Measurements from ENCODE around the gene B4GALNT4.
A peak's percentile ranks its signal among the peaks of the same experiment; 100 is the strongest.
"Not testable (repeated sequence)": the region's sequence is repeated elsewhere in the genome, so short reads cannot be mapped to it uniquely, and the experiment has no call there.

The B4GALNT4 gene

GRCh38 chr11:358129-358800 is 11.0 kb upstream of the B4GALNT4 start:
- DNase-seq (ENCODE audit: low spot score): no peak

GRCh38 chr11:359181-359714 is 10.1 kb upstream of the B4GALNT4 start:
- no peak for DNase-seq (ENCODE audit: low spot score)

GRCh38 chr11:360326-361280 is 8.7 kb upstream of the B4GALNT4 start:
- DNase-seq (ENCODE audit: low spot score): no peak

- DNase-seq (ENCODE audit: low spot score): no peak
Observed at GRCh38 chr11:362642-363442, 6.5 kb upstream of the B4GALNT4 start.

GRCh38 chr11:363443-363805 is 5.9 kb upstream of the B4GALNT4 start:
- not testable (repeated sequence) for DNase-seq (ENCODE audit: low spot score)

GRCh38 chr11:363948-364761 is 5.1 kb upstream of the B4GALNT4 start:
- DNase-seq (ENCODE audit: low spot score): peak; percentile 53

- DNase-seq (ENCODE audit: low spot score): no peak
Observed at GRCh38 chr11:364991-365725, 4.1 kb upstream of the B4GALNT4 start.

- no peak for DNase-seq (ENCODE audit: low spot score)
Observed at GRCh38 chr11:365831-366230, 3.5 kb upstream of the B4GALNT4 start.

- DNase-seq (ENCODE audit: low spot score): no peak
Observed at GRCh38 chr11:367956-368413, 1.3 kb upstream of the B4GALNT4 start.

- peak; percentile 40 for DNase-seq (ENCODE audit: low spot score)
Observed at GRCh38 chr11:368414-369335, 624 bp upstream of the B4GALNT4 start.

- no peak for DNase-seq (ENCODE audit: low spot score)
Observed at GRCh38 chr11:370070-370941, 1.0 kb downstream of the B4GALNT4 start.

GRCh38 chr11:371051-371450 is 1.8 kb downstream of the B4GALNT4 start:
- no peak for DNase-seq (ENCODE audit: low spot score)

- DNase-seq (ENCODE audit: low spot score): no peak
Observed at GRCh38 chr11:371716-372590, 2.7 kb downstream of the B4GALNT4 start.

GRCh38 chr11:372809-373715 is 3.8 kb downstream of the B4GALNT4 start:
- DNase-seq (ENCODE audit: low spot score): no peak

GRCh38 chr11:373716-374551 is 4.6 kb downstream of the B4GALNT4 start:
- DNase-seq (ENCODE audit: low spot score): no peak

All from GM03348 (cell line).